Suppressor macrophage treated with lipopolysaccharide for 4 hours (primary cell): ENCODE measurements around the gene MGAT3.

Source experiments
- DNase-seq: peaks from one replicate; pipeline ENCODE4 v3.0.0-alpha.2; 2020

MGAT3 gene

DNA sequence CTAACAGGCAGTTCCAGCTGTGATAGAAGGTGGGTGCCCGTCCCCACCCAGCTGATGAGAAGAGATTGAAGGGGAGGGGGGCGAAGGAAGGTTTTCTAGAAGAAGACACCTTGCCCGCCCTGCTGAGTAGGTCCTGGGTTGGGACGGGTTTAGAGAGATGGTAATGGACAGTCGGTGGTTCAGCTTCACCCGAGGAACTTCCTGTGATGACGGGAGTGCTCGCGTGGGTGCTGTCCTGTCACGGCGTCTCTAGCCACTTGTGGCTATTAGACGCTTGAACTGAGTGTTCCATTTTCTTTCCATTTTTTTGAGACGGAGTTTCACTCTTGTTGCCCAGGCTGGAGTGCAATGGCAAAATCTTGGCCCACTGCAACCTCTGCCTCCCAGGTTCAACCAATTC, 27.6 kb upstream of the MGAT3 start:
- DNase-seq, result no peak

GRCh38 chr22:39429916-39430575, 26.8 kb upstream of the MGAT3 start:
- DNase-seq, result no peak

DNA sequence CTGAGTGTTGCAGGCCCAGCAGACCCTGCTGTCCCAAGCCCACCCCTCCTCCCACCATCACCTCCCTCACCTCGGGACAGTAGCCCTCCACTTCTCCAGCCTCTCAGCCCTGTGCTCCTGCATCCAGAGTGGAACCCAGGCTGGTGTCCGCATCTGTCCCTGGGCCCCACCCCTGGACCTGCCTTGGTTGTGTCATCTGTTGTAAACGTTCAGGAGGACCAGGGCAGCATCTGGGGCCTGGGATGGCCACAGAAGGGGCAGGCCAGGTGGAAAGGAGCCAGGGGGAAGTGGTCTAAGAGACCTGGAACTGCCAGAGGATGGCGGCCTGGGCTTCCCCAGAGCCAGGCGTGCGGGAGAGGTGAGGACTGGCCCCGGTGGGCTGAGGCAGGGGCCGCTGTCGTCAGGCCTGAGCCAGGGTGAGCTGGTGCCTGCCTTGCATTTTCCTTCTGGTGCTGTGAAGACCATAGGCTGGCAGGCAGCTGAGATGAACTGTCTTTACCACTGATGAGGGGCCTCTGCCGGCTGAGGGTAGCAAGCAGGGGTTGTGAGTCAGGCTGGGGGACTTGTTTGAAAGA, 26.1 kb upstream of the MGAT3 start:
- DNase-seq, result no peak

DNA sequence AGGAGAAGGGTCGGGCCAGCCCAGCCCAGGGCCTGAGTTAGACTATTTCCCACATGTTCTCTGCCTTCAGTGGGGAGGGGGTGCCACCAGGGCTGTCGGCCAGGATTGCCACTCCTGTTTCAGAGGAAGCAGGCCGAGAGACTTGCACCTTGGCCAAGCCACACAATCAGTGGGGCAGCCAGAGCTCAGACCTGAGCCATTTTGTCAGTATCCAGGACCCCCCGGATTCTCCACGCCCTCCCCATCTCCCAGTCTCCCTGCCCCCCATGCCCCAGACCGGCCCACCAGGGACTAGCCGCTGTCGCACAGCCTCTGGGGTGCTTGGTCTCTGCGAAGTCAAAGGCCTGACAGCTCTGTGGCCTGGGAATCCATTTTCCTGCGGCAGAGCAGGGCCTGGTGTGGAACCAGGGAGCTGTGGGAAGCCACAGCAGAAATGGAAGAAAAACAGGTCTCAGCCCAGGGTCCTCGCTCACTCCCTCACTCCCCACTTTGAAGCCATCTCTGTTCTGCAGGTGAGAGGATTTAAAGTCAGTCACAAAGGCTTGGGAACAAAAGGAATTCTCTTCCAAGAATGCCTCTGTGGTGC, 25.5 kb upstream of the MGAT3 start:
- no peak for DNase-seq

DNA sequence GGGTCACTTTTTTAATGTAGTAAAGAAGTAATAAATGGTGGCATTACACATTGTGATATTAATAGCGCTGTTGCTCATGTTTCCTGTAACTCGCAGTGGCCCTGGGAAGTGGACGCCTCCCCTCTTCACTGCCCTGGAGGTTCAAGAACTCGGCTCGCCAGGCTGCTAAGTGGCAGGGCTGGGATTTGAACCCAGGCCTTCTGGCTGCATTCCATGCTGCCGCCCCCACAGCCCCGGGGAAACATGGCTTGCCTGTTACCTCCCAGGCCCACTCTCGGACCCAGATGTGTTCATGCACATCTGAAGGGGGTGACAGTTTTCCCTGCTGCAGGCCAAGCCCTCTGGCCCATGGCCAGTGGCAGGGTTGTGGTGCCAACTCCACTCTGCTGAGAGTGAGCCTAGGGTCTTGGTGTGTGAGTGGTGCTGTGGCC, 25.0 kb upstream of the MGAT3 start:
- DNase-seq, result peak; percentile 48

GRCh38 chr22:39432361-39432811, 24.4 kb upstream of the MGAT3 start:
- no peak for DNase-seq

- no peak for DNase-seq
These were observed 23.2 kb upstream of the MGAT3 start for GRCh38 chr22:39433476-39434242.

DNA sequence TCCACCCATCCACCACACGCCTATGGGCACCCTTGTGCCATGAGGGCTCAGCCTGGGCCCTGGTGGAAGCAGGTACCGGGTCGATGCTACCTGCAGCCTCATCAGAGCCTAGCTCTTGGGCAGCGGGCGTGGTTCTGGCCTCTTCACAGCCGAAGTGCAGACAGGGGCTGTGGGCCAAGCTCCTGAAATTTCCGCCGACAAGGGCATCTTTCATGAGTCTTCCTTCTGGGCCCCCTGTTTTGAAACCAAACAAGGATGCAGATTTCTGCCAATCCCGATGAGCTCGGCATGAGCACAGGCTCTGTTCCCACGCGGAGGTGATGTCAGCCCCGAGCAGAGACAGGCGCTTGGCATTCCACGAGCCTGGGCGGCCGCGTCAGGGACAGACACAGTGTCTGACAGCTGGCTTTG, 22.6 kb upstream of the MGAT3 start:
- DNase-seq, result peak; percentile 24

GRCh38 chr22:39434721-39435120, 22.1 kb upstream of the MGAT3 start:
- DNase-seq, result no peak

DNA sequence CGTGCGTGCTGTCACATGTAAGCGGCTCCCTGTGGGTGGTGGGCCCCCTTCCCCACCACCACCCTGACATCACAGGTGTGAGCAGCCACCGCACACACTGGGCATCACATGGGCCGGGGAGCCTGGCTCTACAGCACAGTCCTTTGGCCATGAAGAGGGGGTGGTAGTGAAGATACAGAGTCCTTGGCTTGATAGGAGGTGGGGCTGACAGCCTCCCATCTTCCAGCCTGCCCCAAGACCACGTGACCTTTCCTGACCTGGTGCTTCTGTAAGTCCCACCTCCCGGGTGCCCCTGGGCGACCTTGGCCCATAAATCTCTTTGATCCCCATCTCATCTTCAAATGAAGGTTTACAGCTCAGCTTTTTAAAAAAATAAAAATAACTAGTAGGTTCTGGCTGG, 21.2 kb upstream of the MGAT3 start:
- no peak for DNase-seq

GRCh38 chr22:39437791-39438704, 18.8 kb upstream of the MGAT3 start:
- no peak for DNase-seq

GRCh38 chr22:39439170-39439569, 17.6 kb upstream of the MGAT3 start:
- peak; percentile 70 for DNase-seq

DNA sequence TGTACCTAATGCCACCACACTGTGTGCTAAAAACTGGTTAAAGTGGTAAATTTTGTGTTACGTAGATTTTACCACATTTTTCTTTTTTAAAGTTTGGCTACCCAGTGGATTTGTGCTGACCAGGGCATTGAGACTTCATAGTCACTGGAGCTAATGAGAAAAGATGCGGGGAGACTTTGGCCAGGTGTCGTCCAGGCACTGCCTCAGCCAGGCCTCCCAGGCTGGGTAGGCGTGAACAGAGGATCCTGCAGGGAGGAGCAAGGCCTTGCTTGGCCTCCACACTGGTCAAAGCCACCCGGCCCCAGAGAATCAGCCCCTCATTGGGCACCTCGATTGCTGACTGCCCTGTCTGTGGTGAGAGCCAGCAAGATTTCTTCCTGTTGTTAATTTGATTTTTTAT, 13.4 kb upstream of the MGAT3 start:
- DNase-seq, result no peak

DNA sequence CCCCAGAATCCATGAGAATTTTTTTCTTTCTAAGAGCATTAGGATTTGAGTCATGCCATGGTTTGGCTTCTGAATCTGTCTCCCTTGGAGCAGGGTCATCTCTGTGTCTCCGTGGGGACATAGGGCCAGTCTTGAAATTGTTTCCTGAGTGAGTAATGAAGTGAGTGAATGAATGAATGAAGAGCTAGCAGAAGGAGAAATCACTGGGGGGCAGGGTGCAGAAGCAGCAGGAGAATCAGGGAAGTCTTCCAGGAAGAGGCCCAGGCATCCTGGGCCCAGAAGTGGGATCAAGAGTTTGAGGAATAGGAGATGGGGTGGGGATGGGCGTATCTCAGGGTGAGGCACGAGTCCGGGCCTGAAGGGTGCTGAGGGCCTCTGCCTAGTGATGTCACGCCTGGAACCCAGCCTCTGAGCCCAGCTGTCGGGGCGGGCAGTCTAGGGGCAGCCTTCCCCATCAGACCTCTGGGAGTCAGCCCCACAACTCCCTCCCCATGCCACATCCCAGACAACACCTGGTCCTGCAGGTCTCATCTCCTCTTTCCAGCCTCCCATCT, 12.5 kb upstream of the MGAT3 start:
- no peak for DNase-seq

- no peak for DNase-seq
These were observed 11.8 kb upstream of the MGAT3 start for GRCh38 chr22:39444937-39445465.

DNA sequence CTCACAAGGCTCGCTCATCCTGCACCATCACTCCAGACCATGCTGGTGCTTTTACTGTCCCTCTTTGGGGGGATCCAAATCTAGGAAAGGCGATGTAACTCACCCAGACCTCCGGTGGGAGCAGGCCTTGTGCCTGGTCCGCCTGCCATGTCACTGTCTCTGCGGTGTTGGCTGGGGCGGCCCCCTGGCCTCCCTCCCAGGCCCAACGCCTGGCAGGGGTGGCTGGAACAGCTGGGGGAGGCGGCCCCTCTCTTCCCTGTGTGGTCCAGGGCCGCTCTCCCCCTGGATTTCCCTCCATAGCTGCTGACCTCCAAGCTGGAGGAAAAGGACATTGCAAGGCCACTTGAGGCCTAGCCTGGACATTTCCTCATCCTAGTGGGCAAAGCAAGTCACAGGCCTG, 11.1 kb upstream of the MGAT3 start:
- no peak for DNase-seq

- no peak for DNase-seq
These were observed 10.5 kb upstream of the MGAT3 start for GRCh38 chr22:39446239-39446721.

DNA sequence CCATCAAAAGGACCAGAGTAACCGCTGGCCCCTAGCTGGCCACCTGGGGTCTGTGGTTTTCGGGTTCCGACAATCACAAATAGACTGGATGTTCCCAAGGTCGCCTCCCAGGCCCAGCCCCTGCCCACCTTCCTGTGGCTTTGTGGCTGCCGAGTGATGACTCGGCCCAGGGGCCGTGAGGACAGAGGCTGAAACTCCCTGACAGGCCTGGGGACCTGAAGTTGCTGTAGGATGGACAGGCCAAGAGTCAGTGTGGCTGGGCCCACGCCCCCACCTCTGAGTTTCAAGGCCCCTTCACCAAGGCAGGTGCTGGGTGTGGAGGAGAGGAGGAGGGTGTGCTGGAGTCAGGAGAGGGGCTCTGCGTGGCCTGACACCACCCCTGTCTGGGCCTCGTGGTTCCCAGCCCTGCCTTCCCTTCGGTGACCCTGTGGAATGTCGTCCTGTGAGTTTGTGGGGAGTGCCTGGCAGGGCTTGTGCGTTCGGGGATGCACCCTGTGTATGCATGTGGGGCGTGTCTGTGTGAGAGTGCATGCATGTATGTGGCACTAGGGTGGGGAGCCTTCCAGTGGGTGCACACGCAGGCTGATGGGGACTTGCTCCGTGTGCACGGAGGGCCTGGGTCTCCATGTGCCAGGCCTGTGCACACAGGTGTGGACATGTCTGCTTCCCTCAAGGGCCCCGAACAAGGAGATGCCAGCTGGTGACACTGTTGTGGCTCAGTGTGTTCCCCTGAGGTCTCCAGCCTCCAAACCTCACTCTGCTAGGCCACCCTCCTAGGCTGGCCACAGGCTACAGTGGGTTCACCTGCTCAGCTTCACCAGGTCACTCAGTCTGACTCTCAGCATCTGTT, 8.4 kb upstream of the MGAT3 start:
- DNase-seq, result no peak

- DNase-seq, result no peak
These were observed 7.1 kb upstream of the MGAT3 start for GRCh38 chr22:39449708-39450107.

GRCh38 chr22:39450258-39450955, 6.4 kb upstream of the MGAT3 start:
- DNase-seq, result no peak

- no peak for DNase-seq
These were observed 4.1 kb upstream of the MGAT3 start for GRCh38 chr22:39452740-39453040.
